HL-60 (cell line): Measurements from ENCODE around the gene SLC41A3.

Source experiments
- POLR2AphosphoS5 ChIP-seq: IDR thresholded peaks from 2 replicates; pipeline ENCODE4 v1.6.1; 2012; ENCODE audit warnings: low read depth
- SPI1 ChIP-seq: IDR thresholded peaks from 2 replicates; pipeline ENCODE4 v1.6.1; 2012; ENCODE audit warnings: low read depth, mild to moderate bottlenecking, borderline replicate concordance
- TF ChIP-seq, protein P1 (sequence below): IDR thresholded peaks from 2 replicates; pipeline ENCODE4 v1.6.1; 2012; ENCODE audit warnings: low read depth; ENCODE audit not compliant: insufficient replicate concordance
- TF ChIP-seq, protein P2 (sequence below): IDR thresholded peaks from one replicate; pipeline ENCODE4 v1.5.1; 2011; ENCODE audit warnings: low read length, control low read depth, inconsistent platforms; ENCODE audit not compliant: insufficient read depth

GRCh38 chr3:126130981-126131745 lies 47.2 kb upstream of the SLC41A3 start:
- TF ChIP-seq, protein P1, sequence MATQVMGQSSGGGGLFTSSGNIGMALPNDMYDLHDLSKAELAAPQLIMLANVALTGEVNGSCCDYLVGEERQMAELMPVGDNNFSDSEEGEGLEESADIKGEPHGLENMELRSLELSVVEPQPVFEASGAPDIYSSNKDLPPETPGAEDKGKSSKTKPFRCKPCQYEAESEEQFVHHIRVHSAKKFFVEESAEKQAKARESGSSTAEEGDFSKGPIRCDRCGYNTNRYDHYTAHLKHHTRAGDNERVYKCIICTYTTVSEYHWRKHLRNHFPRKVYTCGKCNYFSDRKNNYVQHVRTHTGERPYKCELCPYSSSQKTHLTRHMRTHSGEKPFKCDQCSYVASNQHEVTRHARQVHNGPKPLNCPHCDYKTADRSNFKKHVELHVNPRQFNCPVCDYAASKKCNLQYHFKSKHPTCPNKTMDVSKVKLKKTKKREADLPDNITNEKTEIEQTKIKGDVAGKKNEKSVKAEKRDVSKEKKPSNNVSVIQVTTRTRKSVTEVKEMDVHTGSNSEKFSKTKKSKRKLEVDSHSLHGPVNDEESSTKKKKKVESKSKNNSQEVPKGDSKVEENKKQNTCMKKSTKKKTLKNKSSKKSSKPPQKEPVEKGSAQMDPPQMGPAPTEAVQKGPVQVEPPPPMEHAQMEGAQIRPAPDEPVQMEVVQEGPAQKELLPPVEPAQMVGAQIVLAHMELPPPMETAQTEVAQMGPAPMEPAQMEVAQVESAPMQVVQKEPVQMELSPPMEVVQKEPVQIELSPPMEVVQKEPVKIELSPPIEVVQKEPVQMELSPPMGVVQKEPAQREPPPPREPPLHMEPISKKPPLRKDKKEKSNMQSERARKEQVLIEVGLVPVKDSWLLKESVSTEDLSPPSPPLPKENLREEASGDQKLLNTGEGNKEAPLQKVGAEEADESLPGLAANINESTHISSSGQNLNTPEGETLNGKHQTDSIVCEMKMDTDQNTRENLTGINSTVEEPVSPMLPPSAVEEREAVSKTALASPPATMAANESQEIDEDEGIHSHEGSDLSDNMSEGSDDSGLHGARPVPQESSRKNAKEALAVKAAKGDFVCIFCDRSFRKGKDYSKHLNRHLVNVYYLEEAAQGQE: no peak
- TF ChIP-seq, protein P2, sequence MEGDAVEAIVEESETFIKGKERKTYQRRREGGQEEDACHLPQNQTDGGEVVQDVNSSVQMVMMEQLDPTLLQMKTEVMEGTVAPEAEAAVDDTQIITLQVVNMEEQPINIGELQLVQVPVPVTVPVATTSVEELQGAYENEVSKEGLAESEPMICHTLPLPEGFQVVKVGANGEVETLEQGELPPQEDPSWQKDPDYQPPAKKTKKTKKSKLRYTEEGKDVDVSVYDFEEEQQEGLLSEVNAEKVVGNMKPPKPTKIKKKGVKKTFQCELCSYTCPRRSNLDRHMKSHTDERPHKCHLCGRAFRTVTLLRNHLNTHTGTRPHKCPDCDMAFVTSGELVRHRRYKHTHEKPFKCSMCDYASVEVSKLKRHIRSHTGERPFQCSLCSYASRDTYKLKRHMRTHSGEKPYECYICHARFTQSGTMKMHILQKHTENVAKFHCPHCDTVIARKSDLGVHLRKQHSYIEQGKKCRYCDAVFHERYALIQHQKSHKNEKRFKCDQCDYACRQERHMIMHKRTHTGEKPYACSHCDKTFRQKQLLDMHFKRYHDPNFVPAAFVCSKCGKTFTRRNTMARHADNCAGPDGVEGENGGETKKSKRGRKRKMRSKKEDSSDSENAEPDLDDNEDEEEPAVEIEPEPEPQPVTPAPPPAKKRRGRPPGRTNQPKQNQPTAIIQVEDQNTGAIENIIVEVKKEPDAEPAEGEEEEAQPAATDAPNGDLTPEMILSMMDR: no peak
- TF ChIP-seq SPI1: no peak
- no peak for TF ChIP-seq POLR2AphosphoS5
